K562 (cell line): ENCODE data around the gene PKHD1. TPM values are rescaled to one million over a fixed set of nuclear protein-coding genes. Genes with fewer than 3 reads are reported as not detected.

Source experiments
- ATAC-seq: fragments of 200-7000 bp; cut with Tn5 transposase; 3 replicates; pipeline ENCODE4 v1.9.1; 2020; ENCODE audit warnings: moderate library complexity
- BruUV-seq: library from RNA; stranded (reverse); fragments of 400-500 nt; replicated peaks from 2 replicates; lab custom pipeline; 2021; lab: Mats Ljungman, UMichigan
- CTCF ChIA-PET: fragments of 300-600 bp; formaldehyde crosslinking; extraction: SDS; loops from one replicate; lab custom pipeline; 2021; ENCODE audit warnings: low intra/inter-chr PET ratio; lab: Yijun Ruan, JAX
- POLR2A ChIA-PET: fragments of 300-600, 350-650 bp; sonication (Branson Sonifier 250); formaldehyde crosslinking; extraction: SDS; loops from one replicate; lab custom pipeline; 2021; ENCODE audit warnings: antibody characterized with exemption, inconsistent platforms; lab: Yijun Ruan, JAX
- DNase-seq, 4 experiments: peaks; one replicate each; pipeline versions ENCODE4 v3.0.0 to v3.0.0-alpha.2; 2011 to 2018; ENCODE audit warnings: low spot score in 3 of 4, mixed read lengths in 3 of 4; ENCODE audit errors: extremely low read depth in 1 of 4
- FAIRE-seq: peaks from 2 replicates; lab custom pipeline; 2011; peaks lifted over from hg19 to GRCh38; lab: Jason Lieb, UNC
- H2AFZ ChIP-seq: 2 replicates; pipeline ENCODE4 v1.6.0; 2011; ENCODE audit warnings: low read depth, low read length, control low read depth, inconsistent platforms
- H3K27ac ChIP-seq: fragments of 200-600 bp; 3 replicates; pipeline ENCODE4 v1.8.0; 2011; ENCODE audit warnings: low read depth, mild to moderate bottlenecking, control low read depth, inconsistent platforms, low read length, moderate library complexity, mixed read lengths; ENCODE audit errors: extremely low read depth
- H3K27me3 ChIP-seq, 2 experiments: fragments of 300-600 bp in 1 of 2; 2 replicates in 1 of 2; 3 replicates in 1 of 2; pipeline versions ENCODE4 v1.6.0 to v1.8.0; 2011; ENCODE audit warnings: inconsistent platforms in 2 of 2, low read length in 2 of 2, mild to moderate bottlenecking in 1 of 2, mixed read lengths in 1 of 2, moderate library complexity in 1 of 2; ENCODE audit not compliant: control insufficient read depth in 2 of 2, insufficient read depth in 2 of 2
- H3K36me3 ChIP-seq: fragments of 300-600 bp; 3 replicates; pipeline ENCODE4 v1.8.0; 2011; ENCODE audit warnings: mild to moderate bottlenecking, low read length, inconsistent platforms; ENCODE audit not compliant: control insufficient read depth, insufficient read depth
- H3K4me1 ChIP-seq, 2 experiments: fragments of 200-600 bp in 1 of 2; replicated peaks in 1 of 2; 2 replicates in 1 of 2; 3 replicates in 1 of 2; pipeline versions ENCODE4 v1.5.1 to v1.8.0; 2011; ENCODE audit warnings: inconsistent platforms in 2 of 2, low read length in 2 of 2, mild to moderate bottlenecking in 1 of 2, mixed read lengths in 1 of 2, moderate library complexity in 1 of 2; ENCODE audit not compliant: control insufficient read depth in 2 of 2, insufficient read depth in 2 of 2
- H3K4me2 ChIP-seq: 2 replicates; pipeline ENCODE4 v1.6.1; 2011; ENCODE audit warnings: low read length, control low read depth, inconsistent platforms, mixed read lengths; ENCODE audit not compliant: insufficient read depth
- H3K4me3 ChIP-seq: fragments of 200-600 bp; sonication (generic), shearing (Covaris generic); 2 replicates; pipeline ENCODE4 v1.5.1; 2016; ENCODE audit warnings: control low read depth, inconsistent platforms
- H3K79me2 ChIP-seq: fragments of 200-600 bp; 3 replicates; pipeline ENCODE4 v1.8.0; 2011; ENCODE audit warnings: low read length, inconsistent platforms; ENCODE audit not compliant: control insufficient read depth, insufficient read depth
- H3K9ac ChIP-seq, 2 experiments: 2 replicates each; pipeline versions ENCODE4 v1.6.0 to v1.6.1; 2011; ENCODE audit warnings: low read depth in 2 of 2, low read length in 2 of 2, control low read depth in 1 of 2, inconsistent platforms in 1 of 2, mild to moderate bottlenecking in 1 of 2, mixed read lengths in 1 of 2; ENCODE audit not compliant: insufficient read depth in 1 of 2
- H3K9me1 ChIP-seq: one replicate; pipeline ENCODE4 v1.6.0; 2011; ENCODE audit warnings: inconsistent platforms, mild to moderate bottlenecking, low read length, moderate library complexity; ENCODE audit not compliant: control insufficient read depth, insufficient read depth
- H3K9me3 ChIP-seq: replicated peaks from 2 replicates; pipeline ENCODE4 v1.5.1; 2011; ENCODE audit warnings: low read depth, low read length, inconsistent platforms; ENCODE audit not compliant: control insufficient read depth, insufficient read depth
- H4K20me1 ChIP-seq: replicated peaks from 2 replicates; pipeline ENCODE4 v1.6.1; 2011; ENCODE audit warnings: low read length, inconsistent platforms, mixed read lengths; ENCODE audit not compliant: control insufficient read depth, insufficient read depth
- HDAC6 ChIP-seq: IDR thresholded peaks from 2 replicates; pipeline ENCODE4 v1.6.1; 2012; ENCODE audit warnings: low read depth, mild to moderate bottlenecking, control low read depth, inconsistent platforms, low read length, moderate library complexity
- RFX1 ChIP-seq: fragments of 450-650 bp; IDR thresholded peaks from 2 replicates; pipeline ENCODE4 v1.6.1; 2016; ENCODE audit warnings: mild to moderate bottlenecking, moderate library complexity
- STAT5B ChIP-seq: fragments of 250-450 bp; sonication (Bioruptor Pico); IDR thresholded peaks from 2 replicates; pipeline ENCODE4 v1.8.0; 2021; ENCODE audit warnings: mild to moderate bottlenecking, inconsistent platforms
- WGBS: fragments of 100-300 bp; shearing (Covaris generic); methylation state at CpG from one replicate; pipeline ENCODE4 v1.1.6; 2016; ENCODE audit warnings: low coverage, mixed read lengths; ENCODE audit not compliant: insufficient coverage; ENCODE audit errors: missing lambda C conversion rate; 5-methylcytosine and 5-hydroxymethylcytosine counted together
- in situ Hi-C: fragments of 300-500 bp; cut with MboI; formaldehyde crosslinking; loops from 4 replicates; pipeline ENCODE4 v1.15.0; 2018; ENCODE audit warnings: inconsistent platforms, mixed read lengths
- intact Hi-C: fragments of 100-400 bp; cut with micrococcal nuclease; formaldehyde crosslinking; loops from 2 replicates; pipeline ENCODE4 v1.14.2; 2022
- polyA plus RNA-seq, 8 experiments: library from polyadenylated mRNA; depleted of rRNA in 4 of 8; stranded (reverse) in 5 of 8; unstranded in 3 of 8; fragments of >200 nt; fragmentation: Nextera tagmentation in 2 of 8; fragmentation: Illumina TruSeq in 1 of 8; extraction: Ambion mirVana in 2 of 8; extraction: Trizol in 1 of 8; gene quantifications; 2 replicates each; pipeline versions ENCODE4 v1.2.1 to v1.2.3, GENCODE V29; 2011 to 2014; ENCODE audit warnings: inconsistent platforms in 1 of 8, missing spikeins in 1 of 8
- total RNA-seq, 7 experiments: library from RNA; depleted of rRNA in 6 of 7; stranded (reverse); fragments of >200 nt in 6 of 7; fragmentation: Illumina TruSeq in 2 of 7; extraction: Trizol in 2 of 7; gene quantifications; 2 replicates each; pipeline versions ENCODE4 v1.2.1 to v1.2.3, GENCODE V29; 2011 to 2021; ENCODE audit warnings: low replicate concordance in 1 of 7
- TF ChIP-seq, protein P1 (sequence below), 3 experiments: fragments of 200-800 bp in 1 of 3; fragments of 250-450 bp in 1 of 3; fragments of 450-650 bp in 1 of 3; sonication (Bioruptor Pico) in 1 of 3; sonication (Bioruptor generic) in 1 of 3; formaldehyde crosslinking in 1 of 3; IDR thresholded peaks; 2 replicates each; pipeline versions ENCODE4 v1.6.1 to v1.8.0; 2016 to 2022; ENCODE audit warnings: mild to moderate bottlenecking in 2 of 3, missing genetic modification characterization in 2 of 3, missing compliant biosample characterization in 1 of 3, moderate library complexity in 1 of 3

PKHD1 gene
- total and polyA plus RNA-seq, 9 of the 15 experiments (the other 6 are each of a cell fraction or from before 2014, with no cell fraction given): 0.01 to 0.04 (median 0.01) TPM; not detected in 6

DNA sequence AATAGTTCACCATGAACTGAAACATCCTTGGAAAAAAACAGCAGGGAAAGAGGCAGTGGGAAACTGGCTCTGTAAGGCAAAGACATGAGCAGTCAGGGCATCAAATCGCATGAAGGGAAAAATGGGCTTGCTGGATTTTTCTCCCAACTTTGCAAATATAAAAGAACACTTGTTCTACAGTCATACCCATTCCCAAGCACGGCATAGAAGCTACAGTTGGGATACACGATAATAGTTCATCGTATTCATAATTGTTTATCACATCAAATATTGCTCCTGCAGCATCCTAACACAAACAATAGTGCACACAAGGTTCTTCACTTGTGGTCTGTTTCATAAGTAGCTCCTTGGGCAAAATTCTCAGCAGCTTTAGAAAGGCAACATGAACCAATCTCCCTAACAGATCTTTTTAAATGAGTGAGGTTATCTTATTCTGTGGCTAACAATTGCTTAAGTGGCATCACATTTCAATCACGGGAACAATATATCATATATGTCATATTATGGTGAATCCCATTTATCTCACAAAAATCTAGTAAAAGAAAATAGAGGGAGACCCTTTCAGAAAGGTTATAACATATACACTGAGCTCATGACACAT is 243.9 kb downstream of the PKHD1 start (continued):
- TF ChIP-seq, protein P1, sequence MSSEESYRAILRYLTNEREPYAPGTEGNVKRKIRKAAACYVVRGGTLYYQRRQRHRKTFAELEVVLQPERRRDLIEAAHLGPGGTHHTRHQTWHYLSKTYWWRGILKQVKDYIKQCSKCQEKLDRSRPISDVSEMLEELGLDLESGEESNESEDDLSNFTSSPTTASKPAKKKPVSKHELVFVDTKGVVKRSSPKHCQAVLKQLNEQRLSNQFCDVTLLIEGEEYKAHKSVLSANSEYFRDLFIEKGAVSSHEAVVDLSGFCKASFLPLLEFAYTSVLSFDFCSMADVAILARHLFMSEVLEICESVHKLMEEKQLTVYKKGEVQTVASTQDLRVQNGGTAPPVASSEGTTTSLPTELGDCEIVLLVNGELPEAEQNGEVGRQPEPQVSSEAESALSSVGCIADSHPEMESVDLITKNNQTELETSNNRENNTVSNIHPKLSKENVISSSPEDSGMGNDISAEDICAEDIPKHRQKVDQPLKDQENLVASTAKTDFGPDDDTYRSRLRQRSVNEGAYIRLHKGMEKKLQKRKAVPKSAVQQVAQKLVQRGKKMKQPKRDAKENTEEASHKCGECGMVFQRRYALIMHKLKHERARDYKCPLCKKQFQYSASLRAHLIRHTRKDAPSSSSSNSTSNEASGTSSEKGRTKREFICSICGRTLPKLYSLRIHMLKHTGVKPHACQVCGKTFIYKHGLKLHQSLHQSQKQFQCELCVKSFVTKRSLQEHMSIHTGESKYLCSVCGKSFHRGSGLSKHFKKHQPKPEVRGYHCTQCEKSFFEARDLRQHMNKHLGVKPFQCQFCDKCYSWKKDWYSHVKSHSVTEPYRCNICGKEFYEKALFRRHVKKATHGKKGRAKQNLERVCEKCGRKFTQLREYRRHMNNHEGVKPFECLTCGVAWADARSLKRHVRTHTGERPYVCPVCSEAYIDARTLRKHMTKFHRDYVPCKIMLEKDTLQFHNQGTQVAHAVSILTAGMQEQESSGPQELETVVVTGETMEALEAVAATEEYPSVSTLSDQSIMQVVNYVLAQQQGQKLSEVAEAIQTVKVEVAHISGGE (CRISPR knock-in tag; IDR thresholded peaks at IDR 0.05): no peak
- TF ChIP-seq STAT5B (CRISPR knock-in tag): no peak

DNA sequence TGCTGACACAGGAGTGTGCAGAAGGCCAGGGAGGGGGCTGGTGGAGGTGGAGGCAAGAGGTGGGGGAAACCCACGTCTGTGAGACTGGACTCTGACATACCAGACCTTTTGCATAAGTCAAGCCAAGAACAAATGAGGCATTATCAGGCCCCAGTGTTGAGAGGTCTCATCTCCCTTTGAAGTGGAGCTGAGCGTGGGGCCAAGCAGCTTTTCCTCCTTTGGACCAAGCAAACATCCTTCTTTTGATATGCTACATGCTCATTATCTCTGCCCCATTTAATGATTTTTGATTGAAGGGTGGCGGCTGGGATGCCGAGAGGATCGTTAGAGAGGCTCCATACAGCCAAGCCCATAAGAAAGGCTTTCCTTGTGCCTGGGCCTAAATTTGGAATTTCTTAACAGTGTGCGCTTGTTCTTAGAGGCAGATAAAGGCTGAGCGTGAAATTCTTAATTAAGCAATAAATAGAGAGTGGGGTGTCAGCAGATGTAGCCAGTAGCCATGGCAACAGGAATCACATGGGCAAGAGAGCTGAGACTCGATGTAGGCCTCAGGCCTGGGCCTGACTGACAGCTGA is 244.5 kb downstream of the PKHD1 start:
- no peaks in the 10 kb centered on the region for H4K20me1 ChIP-seq
- no peaks in the 10 kb centered on the region for H3K36me3 ChIP-seq
- CTCF ChIA-PET: no interaction called here
- POLR2A ChIA-PET: no interaction called here
- no peak overlapping the region for H3K27ac ChIP-seq
- intact Hi-C loops (no loop called here), in situ Hi-C loops (no loop called here)
- H2AFZ ChIP-seq: no peak overlapping the region
- H3K9me1 ChIP-seq: no peaks in the 10 kb centered on the region
- TF ChIP-seq HDAC6 (no peak), RFX1 (peak; percentile 39)
- FAIRE-seq: no peak
- no peak for DNase-seq
- no peak overlapping the region for H3K4me3 ChIP-seq
- H3K9me3 ChIP-seq: no peaks in the 10 kb centered on the region
- H3K4me1 ChIP-seq: no peaks in the 10 kb centered on the region
- no TSS peak for BruUV-seq
- 1% methylated on average over 8 of the region's 8 CpGs for WGBS
- H3K9ac ChIP-seq: no peak overlapping the region
- H3K27me3 ChIP-seq: no peaks in the 10 kb centered on the region
- H3K4me2 ChIP-seq: no peak overlapping the region
- no peaks in the 10 kb centered on the region for H3K79me2 ChIP-seq
- ATAC-seq: no peak
